Mucosa of descending colon (tissue), 3 donors: Measurements from ENCODE around the gene ZNF407. TPM values are rescaled to one million over a fixed set of nuclear protein-coding genes. Genes with fewer than 3 reads are reported as not detected.

Experiments
- ATAC-seq: fragments of 200-7000 bp; cut with Tn5 transposase; one replicate; pipeline ENCODE4 v1.9.1; 2020; ENCODE audit warnings: mild to moderate bottlenecking, moderate library complexity
- DNase-seq, 3 donors: peaks; one replicate each; pipeline ENCODE4 v3.0.0-alpha.2; 2020
- H3K36me3 ChIP-seq: fragments of 200-600 bp; one replicate; pipeline ENCODE4 v1.8.0; 2021; ENCODE audit warnings: low read depth, mild to moderate bottlenecking
- H3K4me1 ChIP-seq: fragments of 200-600 bp; one replicate; pipeline ENCODE4 v1.8.0; 2021; ENCODE audit warnings: low read depth, mild to moderate bottlenecking
- H3K4me3 ChIP-seq: fragments of 200-600 bp; one replicate; pipeline ENCODE4 v1.8.0; 2021; ENCODE audit warnings: mild to moderate bottlenecking
- H3K9me3 ChIP-seq: fragments of 200-600 bp; one replicate; pipeline ENCODE4 v1.8.0; 2021; ENCODE audit warnings: mild to moderate bottlenecking
- CTCF ChIP-seq: fragments of 200-600 bp; IDR thresholded peaks from one replicate; pipeline ENCODE4 v1.8.0; 2022; ENCODE audit warnings: antibody characterized with exemption, mild to moderate bottlenecking
- intact Hi-C, 2 donors: fragments of 100-400 bp; cut with DNase I in 1 of 2; cut with micrococcal nuclease in 1 of 2; formaldehyde crosslinking; loops; one replicate each; pipeline versions ENCODE4 v1.11.0 to v1.11.1; 2022; cut with DNase I, micrococcal nuclease
- total RNA-seq, 3 donors: library from RNA; stranded (reverse); fragmentation: NEBNext Ultra II Directional in 2 of 3; extraction: Animal tissue kit (Norgen Biotek cat#: 25700) in 2 of 3; gene quantifications; one replicate each; pipeline versions ENCODE4 v1.2.1 to v1.2.4, GENCODE V29; 2021 to 2023
- donor health status: DM: no; HTN: no; CAD: no; lungs with moderate emphysema.
- donor health status: DM: no; HTN: no; CAD: no.
- donor health status: DM: no; HTN: yes; CAD: no.

The ZNF407 gene
- total RNA-seq, 3 donors from 2014 or later, result 13.0 to 25.1 (median 18.8) TPM

GRCh38 chr18:74661008-74661407, 63.3 kb downstream of the ZNF407 start:
- intact Hi-C loops, result no loop called here
- Histone ChIP-seq H3K4me3 (no peak overlapping the region), H3K36me3 (no peaks in the 10 kb centered on the region), H3K9me3 (no peaks in the 10 kb centered on the region), H3K4me1 (no peaks in the 10 kb centered on the region)
- DNase-seq (no peak), ATAC-seq (no peak)
- no peak for TF ChIP-seq CTCF

- intact Hi-C loops, result no loop called here
- DNase-seq (no peak), ATAC-seq (no peak)
- TF ChIP-seq CTCF, result no peak
- Histone ChIP-seq H3K36me3 (no peaks in the 10 kb centered on the region), H3K4me1 (no peaks in the 10 kb centered on the region), H3K9me3 (no peaks in the 10 kb centered on the region), H3K4me3 (no peak overlapping the region)
Observed at GRCh38 chr18:74661691-74662090, 64.0 kb downstream of the ZNF407 start.

GRCh38 chr18:74662622-74663021, 65.0 kb downstream of the ZNF407 start:
- no peaks in the 10 kb centered on the region for H3K4me1 ChIP-seq
- no peaks in the 10 kb centered on the region for H3K36me3 ChIP-seq
- H3K9me3 ChIP-seq, result no peaks in the 10 kb centered on the region
- ATAC-seq (no peak), DNase-seq (no peak)
- intact Hi-C loops, result no loop called here
- no peak overlapping the region for H3K4me3 ChIP-seq
- no peak for TF ChIP-seq CTCF

GRCh38 chr18:74665346-74665745, 67.7 kb downstream of the ZNF407 start:
- Histone ChIP-seq H3K36me3 (no peaks in the 10 kb centered on the region), H3K4me1 (no peaks in the 10 kb centered on the region), H3K9me3 (no peaks in the 10 kb centered on the region), H3K4me3 (no peak overlapping the region)
- TF ChIP-seq CTCF, result no peak
- DNase-seq (no peak), ATAC-seq (no peak)
- intact Hi-C loops, result no loop called here

- H3K4me1 ChIP-seq, result no peaks in the 10 kb centered on the region
- H3K9me3 ChIP-seq, result no peaks in the 10 kb centered on the region
- TF ChIP-seq CTCF, result no peak
- intact Hi-C loops, result no loop called here
- no peak overlapping the region for H3K4me3 ChIP-seq
- ATAC-seq (no peak), DNase-seq (no peak)
- no peaks in the 10 kb centered on the region for H3K36me3 ChIP-seq
Observed at GRCh38 chr18:74665905-74666304, 68.2 kb downstream of the ZNF407 start.

- H3K9me3 ChIP-seq, result no peaks in the 10 kb centered on the region
- intact Hi-C loops, result no loop called here
- H3K4me1 ChIP-seq, result no peaks in the 10 kb centered on the region
- DNase-seq (no peak), ATAC-seq (no peak)
- H3K4me3 ChIP-seq, result no peak overlapping the region
- H3K36me3 ChIP-seq, result no peaks in the 10 kb centered on the region
- TF ChIP-seq CTCF, result no peak
Observed at GRCh38 chr18:74669136-74669798, 71.6 kb downstream of the ZNF407 start.
